Measurements from ENCODE around the gene POLG2. TPM values are rescaled to one million over a fixed set of nuclear protein-coding genes. Genes with fewer than 3 reads are reported as not detected.

The POLG2 gene
- total RNA-seq, 2 donors from 2014 or later, result 27.1 to 33.9 TPM

DNA sequence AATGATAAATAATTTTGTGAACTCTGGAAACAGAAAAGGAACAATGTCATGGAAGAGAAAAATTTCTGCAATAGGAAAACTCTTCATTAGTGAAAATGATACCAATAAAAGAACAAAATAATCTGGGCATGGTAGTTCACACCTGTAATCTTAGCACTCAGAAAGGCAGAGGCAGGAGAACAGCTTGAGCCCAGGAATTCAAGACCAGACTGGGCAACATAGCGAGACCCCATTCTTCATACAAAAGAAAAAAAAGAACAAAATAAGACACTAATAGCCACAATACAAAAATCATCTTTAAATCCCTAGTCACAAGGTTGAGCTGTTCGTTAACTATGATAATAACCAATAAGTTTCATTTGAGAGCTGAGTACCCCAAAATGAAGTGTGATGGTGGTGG, 8.6 kb downstream of the POLG2 start:
- DNase-seq, result no peak
- Mint-ChIP-seq H3K4me1 (no peaks in the 10 kb centered on the region), H3K27me3 (ENCODE audit: insufficient read depth) (no peaks in the 10 kb centered on the region), H3K27ac (no peak overlapping the region), H3K36me3 (ENCODE audit: low read depth) (peaks cover 81% of the 10 kb centered on the region), H3K4me3 (no peak overlapping the region), H3K9me3 (peaks cover 5% of the 10 kb centered on the region)
- H3K27ac ChIP-seq (ENCODE audit: low read depth, low read length), result no peak overlapping the region
- no peaks in the 10 kb centered on the region for H3K27me3 ChIP-seq (ENCODE audit: control insufficient read depth, insufficient read depth, low read length, poor library complexity, severe bottlenecking)
- no peak overlapping the region for H3K9ac ChIP-seq (ENCODE audit: extremely low read depth, low read length, poor library complexity, severe bottlenecking)
- no peaks in the 10 kb centered on the region for H3K4me1 ChIP-seq (ENCODE audit: control insufficient read depth, insufficient read depth, low read length)
- 95% methylated on average over 2 of the region's 2 CpGs; no CpG with 5 or more reads in 1 of the 2 experiments for WGBS, 2 experiments (ENCODE audit: insufficient coverage in 1 of 2, insufficient read length in 1 of 2)
- peaks cover 87% of the 10 kb centered on the region for H3K36me3 ChIP-seq (ENCODE audit: control insufficient read depth, insufficient read depth, low read length)
- H3K9me3 ChIP-seq (ENCODE audit: control insufficient read depth, low read length), result peaks cover 4% of the 10 kb centered on the region
- TF ChIP-seq CTCF (conservative IDR thresholded peaks at IDR 0.05), result no peak
- no peak overlapping the region for H3K4me3 ChIP-seq (ENCODE audit: low read length)

DNA sequence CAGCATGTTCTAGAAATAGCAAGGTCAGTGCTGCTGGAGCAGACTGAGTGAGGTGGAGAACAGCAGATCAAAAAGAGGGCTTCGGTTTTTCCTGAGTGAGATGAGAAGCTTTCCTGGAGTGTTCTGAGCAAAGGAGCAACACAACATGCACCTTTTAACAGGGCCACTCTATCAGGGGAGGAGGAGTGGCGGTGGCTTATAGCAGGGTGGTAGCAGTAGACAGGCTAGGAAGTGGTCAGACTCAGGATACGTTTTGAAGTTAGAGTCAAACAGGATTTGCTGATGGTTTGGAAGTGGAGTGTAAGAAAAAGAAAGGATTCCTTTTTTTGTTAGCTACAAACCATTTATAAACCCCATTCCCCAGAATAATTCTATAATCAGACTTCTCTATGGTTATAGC, 12.5 kb downstream of the POLG2 start:
- H3K4me1 ChIP-seq (ENCODE audit: control insufficient read depth, insufficient read depth, low read length), result no peaks in the 10 kb centered on the region
- no peak overlapping the region for H3K4me3 Mint-ChIP-seq
- 88 to 100% methylated on average over 2 to 3 of the region's 3 CpGs for WGBS, 2 experiments (ENCODE audit: insufficient coverage in 1 of 2, insufficient read length in 1 of 2)
- H3K9me3 Mint-ChIP-seq, result no peaks in the 10 kb centered on the region
- H3K27me3 Mint-ChIP-seq (ENCODE audit: insufficient read depth), result no peaks in the 10 kb centered on the region
- H3K9me3 ChIP-seq (ENCODE audit: control insufficient read depth, low read length), result no peaks in the 10 kb centered on the region
- H3K36me3 ChIP-seq (ENCODE audit: control insufficient read depth, insufficient read depth, low read length), result peaks cover 72% of the 10 kb centered on the region
- no peak overlapping the region for H3K4me3 ChIP-seq (ENCODE audit: low read length)
- no peaks in the 10 kb centered on the region for H3K4me1 Mint-ChIP-seq
- no peak for DNase-seq
- TF ChIP-seq CTCF (conservative IDR thresholded peaks at IDR 0.05), result no peak
- H3K27ac ChIP-seq (ENCODE audit: low read depth, low read length), result no peak overlapping the region
- no peak overlapping the region for H3K27ac Mint-ChIP-seq
- peaks cover 63% of the 10 kb centered on the region for H3K36me3 Mint-ChIP-seq (ENCODE audit: low read depth)
- no peaks in the 10 kb centered on the region for H3K27me3 ChIP-seq (ENCODE audit: control insufficient read depth, insufficient read depth, low read length, poor library complexity, severe bottlenecking)
- no peak overlapping the region for H3K9ac ChIP-seq (ENCODE audit: extremely low read depth, low read length, poor library complexity, severe bottlenecking)

GRCh38 chr17:64480951-64481350, 15.9 kb downstream of the POLG2 start:
- no peaks in the 10 kb centered on the region for H3K27me3 ChIP-seq (ENCODE audit: control insufficient read depth, insufficient read depth, low read length, poor library complexity, severe bottlenecking)
- no peaks in the 10 kb centered on the region for H3K9me3 ChIP-seq (ENCODE audit: control insufficient read depth, low read length)
- no peaks in the 10 kb centered on the region for H3K4me1 ChIP-seq (ENCODE audit: control insufficient read depth, insufficient read depth, low read length)
- TF ChIP-seq CTCF (conservative IDR thresholded peaks at IDR 0.05), result no peak
- Mint-ChIP-seq H3K9me3 (no peaks in the 10 kb centered on the region), H3K36me3 (ENCODE audit: low read depth) (peaks cover 44% of the 10 kb centered on the region), H3K27ac (no peak overlapping the region), H3K27me3 (ENCODE audit: insufficient read depth) (no peaks in the 10 kb centered on the region), H3K4me3 (no peak overlapping the region), H3K4me1 (no peaks in the 10 kb centered on the region)
- no peak overlapping the region for H3K27ac ChIP-seq (ENCODE audit: low read depth, low read length)
- no peak overlapping the region for H3K4me3 ChIP-seq (ENCODE audit: low read length)
- H3K9ac ChIP-seq (ENCODE audit: extremely low read depth, low read length, poor library complexity, severe bottlenecking), result no peak overlapping the region
- no peak for DNase-seq
- peaks cover 55% of the 10 kb centered on the region for H3K36me3 ChIP-seq (ENCODE audit: control insufficient read depth, insufficient read depth, low read length)
- 100% methylated on average over 1 of the region's 1 CpG for WGBS, 2 experiments (ENCODE audit: insufficient coverage in 1 of 2, insufficient read length in 1 of 2)

Data from endodermal cell (in vitro differentiated cells).